ENCODE measurements around the gene CDC25A. TPM values are rescaled to one million over a fixed set of nuclear protein-coding genes. Genes with fewer than 3 reads are reported as not detected.

CDC25A gene
- total RNA-seq, 1 donor from 2014 or later = 51.8 TPM

- Mint-ChIP-seq H3K9me3 (peaks cover 7% of the 10 kb centered on the region), H3K4me1 (peaks cover 6% of the 10 kb centered on the region), H3K36me3 (no peaks in the 10 kb centered on the region), H3K4me3 (peak overlapping the region; percentile 53), H3K27me3 (ENCODE audit: insufficient read depth, low read depth) (peaks cover 8% of the 10 kb centered on the region), H3K27ac (no peak overlapping the region)
- Histone ChIP-seq H3K27ac (no peak overlapping the region), H3K4me1 (peaks cover 10% of the 10 kb centered on the region), H3K4me3 (no peak overlapping the region), H3K9ac (no peak overlapping the region), H3K27me3 (no peaks in the 10 kb centered on the region), H3K79me2 (ENCODE audit: low read depth) (no peaks in the 10 kb centered on the region), H3K9me3 (ENCODE audit: low read depth) (no peaks in the 10 kb centered on the region), H3F3A (ENCODE audit: low read depth) (no peaks in the 10 kb centered on the region), H4K20me1 (ENCODE audit: low read depth) (no peaks in the 10 kb centered on the region), H3K4me2 (no peak overlapping the region), H3K36me3 (no peaks in the 10 kb centered on the region), H2AFZ (replicated peaks) (no peak overlapping the region)
- no peak for DNase-seq (ENCODE audit: low spot score)
- TF ChIP-seq CTCF (IDR thresholded peaks at IDR 0.05) = no peak
- no peak for TF ChIP-seq EZH2phosphoT487 (IDR thresholded peaks at IDR 0.05)
- TF ChIP-seq EZH2 (IDR thresholded peaks at IDR 0.05) = no peak
These were observed 31.3 kb upstream of the CDC25A start for GRCh38 chr3:48219543-48219942.

- H3K27me3 Mint-ChIP-seq (ENCODE audit: insufficient read depth, low read depth) = peaks cover 7% of the 10 kb centered on the region
- TF ChIP-seq EZH2 (IDR thresholded peaks at IDR 0.05) (no peak), CTCF (IDR thresholded peaks at IDR 0.05) (no peak), EZH2phosphoT487 (IDR thresholded peaks at IDR 0.05) (no peak)
- H3K36me3 Mint-ChIP-seq = no peaks in the 10 kb centered on the region
- no peak overlapping the region for H3K9ac ChIP-seq
- peaks cover 4% of the 10 kb centered on the region for H3K9me3 Mint-ChIP-seq
- no peaks in the 10 kb centered on the region for H4K20me1 ChIP-seq (ENCODE audit: low read depth)
- H3K4me2 ChIP-seq = no peak overlapping the region
- H3K4me3 Mint-ChIP-seq = no peak overlapping the region
- H3K27ac Mint-ChIP-seq = peak overlapping the region; percentile 39
- H3K9me3 ChIP-seq (ENCODE audit: low read depth) = no peaks in the 10 kb centered on the region
- no peaks in the 10 kb centered on the region for H3K79me2 ChIP-seq (ENCODE audit: low read depth)
- H2AFZ ChIP-seq (replicated peaks) = no peak overlapping the region
- H3K36me3 ChIP-seq = no peaks in the 10 kb centered on the region
- H3K27ac ChIP-seq = no peak overlapping the region
- H3K4me3 ChIP-seq = no peak overlapping the region
- peaks cover 10% of the 10 kb centered on the region for H3K4me1 ChIP-seq
- no peaks in the 10 kb centered on the region for H3K27me3 ChIP-seq
- DNase-seq (ENCODE audit: low spot score) = no peak
- H3K4me1 Mint-ChIP-seq = peaks cover 6% of the 10 kb centered on the region
- H3F3A ChIP-seq (ENCODE audit: low read depth) = no peaks in the 10 kb centered on the region
These were observed 30.3 kb upstream of the CDC25A start for GRCh38 chr3:48218537-48218936.

- Histone ChIP-seq H3K27me3 (no peaks in the 10 kb centered on the region), H3K36me3 (no peaks in the 10 kb centered on the region), H3K9me3 (ENCODE audit: low read depth) (no peaks in the 10 kb centered on the region), H3K4me2 (no peak overlapping the region), H3K4me1 (peaks cover 10% of the 10 kb centered on the region), H2AFZ (replicated peaks) (no peak overlapping the region), H3K27ac (no peak overlapping the region), H3K79me2 (ENCODE audit: low read depth) (no peaks in the 10 kb centered on the region), H4K20me1 (ENCODE audit: low read depth) (no peaks in the 10 kb centered on the region), H3K9ac (no peak overlapping the region), H3K4me3 (no peak overlapping the region), H3F3A (ENCODE audit: low read depth) (no peaks in the 10 kb centered on the region)
- DNase-seq (ENCODE audit: low spot score) = no peak
- peaks cover 7% of the 10 kb centered on the region for H3K27me3 Mint-ChIP-seq (ENCODE audit: insufficient read depth, low read depth)
- H3K4me3 Mint-ChIP-seq = no peak overlapping the region
- peaks cover 2% of the 10 kb centered on the region for H3K9me3 Mint-ChIP-seq
- no peaks in the 10 kb centered on the region for H3K36me3 Mint-ChIP-seq
- no peak overlapping the region for H3K27ac Mint-ChIP-seq
- no peak for TF ChIP-seq EZH2phosphoT487 (IDR thresholded peaks at IDR 0.05)
- no peak for TF ChIP-seq EZH2 (IDR thresholded peaks at IDR 0.05)
- no peak for TF ChIP-seq CTCF (IDR thresholded peaks at IDR 0.05)
- peaks cover 6% of the 10 kb centered on the region for H3K4me1 Mint-ChIP-seq
These were observed 29.2 kb upstream of the CDC25A start for GRCh38 chr3:48217449-48217848.

Data from neural progenitor cell (in vitro differentiated cells).